Vagina (tissue), 2 donors: ENCODE measurements around the gene ZNF549. TPM values are rescaled to one million over a fixed set of nuclear protein-coding genes. Genes with fewer than 3 reads are reported as not detected.
A peak's percentile ranks its signal among the peaks of the same experiment; 100 is the strongest.

Experiments
- DNase-seq, 2 donors: peaks; one replicate each; pipeline ENCODE4 v3.0.0-alpha.2; 2017; ENCODE audit errors: extremely low spot score in 2 of 2
- H3K27ac ChIP-seq: fragments of 200-600 bp; sonication (generic); one replicate; pipeline ENCODE4 v1.5.1; 2019
- H3K27me3 ChIP-seq: fragments of 200-600 bp; sonication (generic); one replicate; pipeline ENCODE4 v1.5.1; 2019
- H3K36me3 ChIP-seq, 2 donors: fragments of 200-600 bp; sonication (generic); one replicate each; pipeline ENCODE4 v1.5.1; 2017 to 2019
- H3K4me1 ChIP-seq: fragments of 200-600 bp; sonication (generic); one replicate; pipeline ENCODE4 v1.5.1; 2019
- H3K4me3 ChIP-seq, 2 donors: fragments of 200-600 bp; sonication (generic); 1 replicate in 1 of 2; 2 replicates in 1 of 2; pipeline ENCODE4 v1.5.1; 2016 to 2019
- H3K9me3 ChIP-seq: fragments of 200-600 bp; sonication (generic); one replicate; pipeline ENCODE4 v1.5.1; 2019
- CTCF ChIP-seq, 3 experiments: fragments of 450-650 bp in 2 of 3; fragments of 200-600 bp in 1 of 3; sonication (generic) in 1 of 3; IDR thresholded peaks; one replicate each; pipeline ENCODE4 v1.5.1; 2017 to 2019; ENCODE audit warnings: antibody characterized with exemption in 3 of 3, mild to moderate bottlenecking in 2 of 3, moderate library complexity in 2 of 3
- POLR2A ChIP-seq, 2 donors: fragments of 450-650 bp; IDR thresholded peaks; one replicate each; pipeline ENCODE4 v1.6.1; 2017; ENCODE audit warnings: antibody characterized with exemption in 2 of 2, mild to moderate bottlenecking in 2 of 2, moderate library complexity in 2 of 2
- POLR2AphosphoS5 ChIP-seq, 2 donors: sonication (generic); formaldehyde crosslinking; IDR thresholded peaks; one replicate each; pipeline ENCODE4 v1.9.0; 2017; ENCODE audit warnings: antibody characterized with exemption in 2 of 2, mild to moderate bottlenecking in 2 of 2, low read depth in 1 of 2; ENCODE audit not compliant: insufficient read depth in 1 of 2
- intact Hi-C: fragments of 100-400 bp; cut with DNase I; formaldehyde crosslinking; loops from one replicate; pipeline ENCODE4 v1.15.1; 2023
- total RNA-seq: library from RNA; depleted of rRNA; stranded (reverse); fragments of >200 nt; gene quantifications from one replicate; pipeline ENCODE4 v1.2.3, GENCODE V29; 2016

Gene ZNF549
- total RNA-seq, 1 donor from 2014 or later: 4.9 TPM

DNA sequence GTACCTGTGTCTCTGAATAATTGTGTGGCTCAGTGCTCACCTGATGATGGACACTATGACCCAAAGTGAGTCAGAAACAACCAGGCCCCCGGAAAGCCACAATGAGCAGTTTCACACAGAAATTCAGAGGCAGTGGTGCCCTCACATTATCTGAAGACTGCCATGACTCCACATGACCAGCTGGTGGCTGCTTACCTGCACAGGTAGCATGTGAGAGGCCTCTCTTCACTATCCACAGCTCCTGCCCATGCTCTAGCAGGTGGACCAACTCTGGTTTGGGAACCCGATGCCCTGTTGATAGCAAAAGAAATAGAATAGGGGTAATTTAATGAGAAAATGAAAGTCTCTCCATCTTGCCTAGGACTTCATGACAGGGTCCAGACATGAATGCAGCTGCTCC, 25.3 kb downstream of the ZNF549 start:
- H3K4me1 ChIP-seq: no peaks in the 10 kb centered on the region
- no peak overlapping the region for H3K27ac ChIP-seq
- peaks cover 55% of the 10 kb centered on the region for H3K9me3 ChIP-seq
- intact Hi-C loops: no loop called here
- H3K27me3 ChIP-seq: no peaks in the 10 kb centered on the region
- TF ChIP-seq POLR2A (IDR thresholded peaks at IDR 0.05) (no peak), POLR2AphosphoS5 (IDR thresholded peaks at IDR 0.05; ENCODE audit: insufficient read depth in 1 of 2, low read depth in 1 of 2) (no peak), CTCF (IDR thresholded peaks at IDR 0.05) (no peak)
- H3K4me3 ChIP-seq: no peak overlapping the region
- peaks cover 10 to 98% of the 10 kb centered on the region in 2 donors for H3K36me3 ChIP-seq
- DNase-seq: no peak

DNA sequence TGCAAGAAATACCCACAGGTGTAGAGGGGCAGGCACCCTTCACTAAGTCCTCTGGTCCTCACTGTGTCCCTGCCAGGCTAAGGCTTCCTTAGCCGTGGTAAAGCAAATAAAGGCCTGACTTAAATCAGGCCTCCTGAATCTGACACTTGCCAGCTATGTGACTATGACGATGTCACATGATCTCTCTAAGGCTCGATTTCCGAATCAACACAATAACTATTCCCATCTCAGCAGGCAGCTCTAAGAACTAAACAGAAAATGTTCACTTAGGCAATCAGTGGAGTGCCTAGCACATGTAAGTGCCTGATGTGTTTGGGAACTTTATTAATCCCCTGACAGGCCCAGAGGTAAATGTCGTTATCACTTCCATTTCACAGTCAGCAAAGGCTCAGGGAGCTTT, 30.5 kb downstream of the ZNF549 start:
- Histone ChIP-seq H3K36me3 (peaks cover 7 to 46% of the 10 kb centered on the region in 2 donors), H3K27me3 (no peaks in the 10 kb centered on the region), H3K4me1 (peaks cover 22% of the 10 kb centered on the region), H3K4me3 (no peak overlapping the region), H3K27ac (no peak overlapping the region), H3K9me3 (peaks cover 13% of the 10 kb centered on the region)
- TF ChIP-seq CTCF (IDR thresholded peaks at IDR 0.05) (no peak), POLR2A (IDR thresholded peaks at IDR 0.05) (no peak), POLR2AphosphoS5 (IDR thresholded peaks at IDR 0.05; ENCODE audit: insufficient read depth in 1 of 2, low read depth in 1 of 2) (no peak)
- DNase-seq: no peak
- intact Hi-C loops: no loop called here

- peaks cover 7% of the 10 kb centered on the region for H3K9me3 ChIP-seq
- no peak for DNase-seq
- no peak overlapping the region for H3K27ac ChIP-seq
- H3K27me3 ChIP-seq: no peaks in the 10 kb centered on the region
- peaks cover 22% of the 10 kb centered on the region for H3K4me1 ChIP-seq
- intact Hi-C loops: no loop called here
- peak overlapping the region; percentile 69 to 85 for H3K4me3 ChIP-seq
- peaks cover 7 to 37% of the 10 kb centered on the region in 2 donors for H3K36me3 ChIP-seq
- TF ChIP-seq POLR2AphosphoS5 (IDR thresholded peaks at IDR 0.05; ENCODE audit: insufficient read depth in 1 of 2, low read depth in 1 of 2) (no peak), CTCF (IDR thresholded peaks at IDR 0.05) (no peak), POLR2A (IDR thresholded peaks at IDR 0.05) (no peak)
These were observed 31.4 kb downstream of the ZNF549 start for GRCh38 chr19:57558525-57558924.

GRCh38 chr19:57559008-57559403, 31.9 kb downstream of the ZNF549 start:
- peak overlapping the region; percentile 11 for H3K27ac ChIP-seq
- intact Hi-C loops: no loop called here

GRCh38 chr19:57559404-57560025, 32.4 kb downstream of the ZNF549 start, which contains the start of gene ZNF550:
Gene ZNF550, minus strand, starts transcription at chr19:57559863. Its CDS starts 181 bp downstream, at chr19:57559682.
- Histone ChIP-seq H3K4me3 (peak within 1 kb of the TSS; percentile 69 to 85), H3K27me3 (no peaks in the 10 kb centered on the region), H3K36me3 (peaks cover 4 to 27% of the 10 kb centered on the region in 2 donors), H3K4me1 (peaks cover 22% of the 10 kb centered on the region), H3K27ac (peak within 1 kb of the TSS; percentile 51), H3K9me3 (peaks cover 7% of the 10 kb centered on the region)
- no peak for DNase-seq
- intact Hi-C loops: no loop called here
- TF ChIP-seq POLR2AphosphoS5 (IDR thresholded peaks at IDR 0.05; ENCODE audit: insufficient read depth in 1 of 2, low read depth in 1 of 2): peak; percentile 73 to 95
- TF ChIP-seq POLR2A (IDR thresholded peaks at IDR 0.05): peak in 1 of 2 donors; percentile 11
- no peak for TF ChIP-seq CTCF (IDR thresholded peaks at IDR 0.05)

More at GRCh38 chr19:57559008-57559403, 31.9 kb downstream of the ZNF549 start:
- Histone ChIP-seq H3K27me3 (no peaks in the 10 kb centered on the region), H3K36me3 (peaks cover 7 to 32% of the 10 kb centered on the region in 2 donors), H3K9me3 (peaks cover 5% of the 10 kb centered on the region), H3K4me3 (peak overlapping the region; percentile 69 to 85), H3K4me1 (peaks cover 22% of the 10 kb centered on the region)
- DNase-seq: no peak
- TF ChIP-seq POLR2AphosphoS5 (IDR thresholded peaks at IDR 0.05; ENCODE audit: insufficient read depth in 1 of 2, low read depth in 1 of 2) (no peak), POLR2A (IDR thresholded peaks at IDR 0.05) (no peak)
